ENCODE results near the gene FXYD5.

Gene FXYD5

GRCh38 chr19:35161434-35161743 is 6.9 kb downstream of the FXYD5 start:
- H3F3A ChIP-seq (ENCODE audit: low read depth) = no peaks in the 10 kb centered on the region
- no peak overlapping the region for H3K9ac ChIP-seq (ENCODE audit: low read depth, low read length, poor library complexity, severe bottlenecking)
- H3K27me3 ChIP-seq (ENCODE audit: insufficient read depth, low read length, poor library complexity, severe bottlenecking) = no peaks in the 10 kb centered on the region
- H3K9me2 ChIP-seq (replicated peaks; ENCODE audit: low read depth, low read length) = no peaks in the 10 kb centered on the region
- peaks cover 11% of the 10 kb centered on the region for H3K4me1 ChIP-seq (ENCODE audit: insufficient read depth, low read length, poor library complexity, severe bottlenecking)
- H2AFZ ChIP-seq (ENCODE audit: low read length) = no peak overlapping the region
- peaks cover 30% of the 10 kb centered on the region for H3K79me2 ChIP-seq (ENCODE audit: insufficient read depth, low read length)
- H3K9me3 ChIP-seq (ENCODE audit: insufficient read depth, low read depth, low read length) = peaks cover 5% of the 10 kb centered on the region; the same call in 1 of the 2 replicates
- TF ChIP-seq CTCF (conservative IDR thresholded peaks at IDR 0.05; ENCODE audit: low read length) = no peak
- TF ChIP-seq EZH2phosphoT487 (IDR thresholded peaks at IDR 0.05; ENCODE audit: borderline replicate concordance) = no peak
- peaks cover 82% of the 10 kb centered on the region for H3K36me3 ChIP-seq (ENCODE audit: insufficient read depth, low read length)
- no peak overlapping the region for H3K4me2 ChIP-seq (ENCODE audit: low read depth, low read length, poor library complexity, severe bottlenecking)
- peaks cover 17% of the 10 kb centered on the region for H4K20me1 ChIP-seq (ENCODE audit: insufficient read depth, low read length, poor library complexity, severe bottlenecking)
- no peak overlapping the region for H3K4me3 ChIP-seq (ENCODE audit: low read length, poor library complexity, severe bottlenecking)

- TF ChIP-seq EZH2phosphoT487 (IDR thresholded peaks at IDR 0.05; ENCODE audit: borderline replicate concordance) = no peak
- TF ChIP-seq CTCF (conservative IDR thresholded peaks at IDR 0.05; ENCODE audit: low read length) = no peak
- Histone ChIP-seq H3K4me2 (ENCODE audit: low read depth, low read length, poor library complexity, severe bottlenecking) (no peak overlapping the region), H3K4me3 (ENCODE audit: low read length, poor library complexity, severe bottlenecking) (no peak overlapping the region), H4K20me1 (ENCODE audit: insufficient read depth, low read length, poor library complexity, severe bottlenecking) (peaks cover 6% of the 10 kb centered on the region), H3K9me2 (replicated peaks; ENCODE audit: low read depth, low read length) (no peaks in the 10 kb centered on the region), H3K9ac (ENCODE audit: low read depth, low read length, poor library complexity, severe bottlenecking) (no peak overlapping the region), H3K36me3 (ENCODE audit: insufficient read depth, low read length) (peaks cover 77% of the 10 kb centered on the region), H3K79me2 (ENCODE audit: insufficient read depth, low read length) (peaks cover 17% of the 10 kb centered on the region; the same call in 1 of the 2 replicates), H3K4me1 (ENCODE audit: insufficient read depth, low read length, poor library complexity, severe bottlenecking) (peaks cover 18% of the 10 kb centered on the region), H3F3A (ENCODE audit: low read depth) (peaks cover 5% of the 10 kb centered on the region; the same call in 1 of the 2 replicates), H2AFZ (ENCODE audit: low read length) (no peak overlapping the region), H3K9me3 (ENCODE audit: insufficient read depth, low read depth, low read length) (peaks cover 7% of the 10 kb centered on the region; the same call in 1 of the 2 replicates), H3K27me3 (ENCODE audit: insufficient read depth, low read length, poor library complexity, severe bottlenecking) (no peaks in the 10 kb centered on the region)
Measured at GRCh38 chr19:35162471-35163326, 8.2 kb downstream of the FXYD5 start.

GRCh38 chr19:35164418-35164817 is 9.9 kb downstream of the FXYD5 start:
- Histone ChIP-seq H3K36me3 (ENCODE audit: insufficient read depth, low read length) (peaks cover 64% of the 10 kb centered on the region), H3K27me3 (ENCODE audit: insufficient read depth, low read length, poor library complexity, severe bottlenecking) (no peaks in the 10 kb centered on the region), H2AFZ (ENCODE audit: low read length) (no peak overlapping the region), H3K4me2 (ENCODE audit: low read depth, low read length, poor library complexity, severe bottlenecking) (no peak overlapping the region), H3K9me2 (replicated peaks; ENCODE audit: low read depth, low read length) (no peaks in the 10 kb centered on the region), H3F3A (ENCODE audit: low read depth) (peaks cover 5% of the 10 kb centered on the region; the same call in 1 of the 2 replicates), H4K20me1 (ENCODE audit: insufficient read depth, low read length, poor library complexity, severe bottlenecking) (no peaks in the 10 kb centered on the region), H3K79me2 (ENCODE audit: insufficient read depth, low read length) (peaks cover 8% of the 10 kb centered on the region; the same call in 1 of the 2 replicates), H3K4me3 (ENCODE audit: low read length, poor library complexity, severe bottlenecking) (no peak overlapping the region), H3K9ac (ENCODE audit: low read depth, low read length, poor library complexity, severe bottlenecking) (no peak overlapping the region), H3K9me3 (ENCODE audit: insufficient read depth, low read depth, low read length) (peaks cover 7% of the 10 kb centered on the region; the same call in 1 of the 2 replicates), H3K4me1 (ENCODE audit: insufficient read depth, low read length, poor library complexity, severe bottlenecking) (peaks cover 25% of the 10 kb centered on the region)
- TF ChIP-seq CTCF (conservative IDR thresholded peaks at IDR 0.05; ENCODE audit: low read length) = no peak
- TF ChIP-seq EZH2phosphoT487 (IDR thresholded peaks at IDR 0.05; ENCODE audit: borderline replicate concordance) = no peak

Data from Loucy (cell line).